Spinal cord (tissue), 10 donors: Measurements from ENCODE around the gene C14orf119. TPM values are rescaled to one million over a fixed set of nuclear protein-coding genes. Genes with fewer than 3 reads are reported as not detected.
A peak's percentile ranks its signal among the peaks of the same experiment; 100 is the strongest.

ENCODE experiments used
- DNase-seq, 6 donors: peaks; one replicate each; pipeline versions ENCODE4 v3.0.0 to v3.0.0-alpha.2; 2013 to 2015; ENCODE audit warnings: low spot score in 6 of 6, low read depth in 4 of 6
- H3K27ac ChIP-seq: one replicate; pipeline ENCODE4 v1.5.1; 2013; ENCODE audit warnings: low read depth, low read length, control low read depth
- H3K27me3 ChIP-seq: one replicate; pipeline ENCODE4 v1.6.1; 2013; ENCODE audit warnings: low read length; ENCODE audit not compliant: control insufficient read depth, insufficient read depth
- H3K36me3 ChIP-seq: one replicate; pipeline ENCODE4 v1.6.1; 2013; ENCODE audit warnings: low read length; ENCODE audit not compliant: control insufficient read depth, insufficient read depth
- H3K4me1 ChIP-seq: one replicate; pipeline ENCODE4 v1.6.1; 2013; ENCODE audit warnings: low read length; ENCODE audit not compliant: control insufficient read depth, insufficient read depth
- H3K4me3 ChIP-seq: one replicate; pipeline ENCODE4 v1.5.1; 2013; ENCODE audit warnings: low read depth, low read length, control low read depth
- H3K9me3 ChIP-seq: one replicate; pipeline ENCODE4 v1.6.1; 2013; ENCODE audit warnings: low read length; ENCODE audit not compliant: control insufficient read depth, insufficient read depth
- WGBS: methylation state at CpG from one replicate; pipeline ENCODE4 v1.1.5; 2013; ENCODE audit warnings: missing lambda C conversion rate; ENCODE audit not compliant: insufficient coverage; 5-methylcytosine and 5-hydroxymethylcytosine counted together
- polyA plus RNA-seq, 2 donors: library from polyadenylated mRNA; unstranded; fragments of 120-200 nt; gene quantifications; one replicate each; pipeline ENCODE4 v1.2.1, GENCODE V29; 2013; ENCODE audit not compliant: insufficient read length in 2 of 2
- total RNA-seq, 2 donors: library from RNA; depleted of rRNA in 1 of 2; stranded (reverse); fragments of 120-200 nt in 1 of 2; fragments of >200 nt in 1 of 2; gene quantifications; one replicate each; pipeline versions ENCODE4 v1.2.3 to v1.2.4, GENCODE V29; 2013 to 2014
- donor health status: healthy.

Gene C14orf119
- total and polyA plus RNA-seq, 4 donors = 35.4 to 57.2 (median 52.9) TPM

GRCh38 chr14:23123419-23123818 lies 28.1 kb downstream of the C14orf119 start:
- peaks cover 12% of the 10 kb centered on the region for H3K4me1 ChIP-seq
- no peak overlapping the region for H3K4me3 ChIP-seq
- no peaks in the 10 kb centered on the region for H3K27me3 ChIP-seq
- WGBS = 43% methylated on average over 8 of the region's 8 CpGs
- H3K9me3 ChIP-seq = no peaks in the 10 kb centered on the region
- H3K36me3 ChIP-seq = peaks cover 4% of the 10 kb centered on the region
- no peak overlapping the region for H3K27ac ChIP-seq
- peak in 2 of 6 donors; percentile 11 to 37 for DNase-seq

- H3K36me3 ChIP-seq = peaks cover 4% of the 10 kb centered on the region
- no peaks in the 10 kb centered on the region for H3K27me3 ChIP-seq
- no peak for DNase-seq
- peaks cover 12% of the 10 kb centered on the region for H3K4me1 ChIP-seq
- no peak overlapping the region for H3K4me3 ChIP-seq
- H3K9me3 ChIP-seq = no peaks in the 10 kb centered on the region
- 91% methylated on average over 10 of the region's 13 CpGs for WGBS
- H3K27ac ChIP-seq = no peak overlapping the region
Observed at GRCh38 chr14:23124337-23124954, 29.1 kb downstream of the C14orf119 start.

- peaks cover 4% of the 10 kb centered on the region for H3K36me3 ChIP-seq
- no peak overlapping the region for H3K27ac ChIP-seq
- H3K4me3 ChIP-seq = no peak overlapping the region
- H3K4me1 ChIP-seq = peaks cover 12% of the 10 kb centered on the region
- no peak for DNase-seq
- H3K27me3 ChIP-seq = no peaks in the 10 kb centered on the region
- H3K9me3 ChIP-seq = no peaks in the 10 kb centered on the region
- 60% methylated on average over 1 of the region's 3 CpGs for WGBS
Observed at GRCh38 chr14:23125011-23125410, 29.7 kb downstream of the C14orf119 start.

GRCh38 chr14:23125933-23126524 lies 30.7 kb downstream of the C14orf119 start:
- peaks cover 4% of the 10 kb centered on the region for H3K36me3 ChIP-seq
- H3K27ac ChIP-seq = no peak overlapping the region
- H3K27me3 ChIP-seq = no peaks in the 10 kb centered on the region
- H3K4me3 ChIP-seq = no peak overlapping the region
- DNase-seq = no peak
- peaks cover 9% of the 10 kb centered on the region for H3K4me1 ChIP-seq
- 67% methylated on average over 7 of the region's 9 CpGs for WGBS
- H3K9me3 ChIP-seq = no peaks in the 10 kb centered on the region

GRCh38 chr14:23126548-23127278 lies 31.4 kb downstream of the C14orf119 start:
- no peaks in the 10 kb centered on the region for H3K27me3 ChIP-seq
- H3K4me1 ChIP-seq = peaks cover 6% of the 10 kb centered on the region
- no peak for DNase-seq
- H3K36me3 ChIP-seq = peaks cover 4% of the 10 kb centered on the region
- no peak overlapping the region for H3K27ac ChIP-seq
- no peak overlapping the region for H3K4me3 ChIP-seq
- 79% methylated on average over 7 of the region's 8 CpGs for WGBS
- H3K9me3 ChIP-seq = no peaks in the 10 kb centered on the region

GRCh38 chr14:23127861-23128260 lies 32.6 kb downstream of the C14orf119 start:
- H3K4me3 ChIP-seq = no peak overlapping the region
- peaks cover 4% of the 10 kb centered on the region for H3K36me3 ChIP-seq
- WGBS = 91% methylated on average over 1 of the region's 3 CpGs
- H3K27ac ChIP-seq = no peak overlapping the region
- no peaks in the 10 kb centered on the region for H3K9me3 ChIP-seq
- no peak for DNase-seq
- no peaks in the 10 kb centered on the region for H3K27me3 ChIP-seq
- H3K4me1 ChIP-seq = peaks cover 6% of the 10 kb centered on the region

- H3K9me3 ChIP-seq = no peaks in the 10 kb centered on the region
- peaks cover 3% of the 10 kb centered on the region for H3K4me1 ChIP-seq
- WGBS = 92% methylated on average over 5 of the region's 7 CpGs
- H3K4me3 ChIP-seq = no peak overlapping the region
- H3K27ac ChIP-seq = no peak overlapping the region
- no peak for DNase-seq
- H3K36me3 ChIP-seq = peaks cover 4% of the 10 kb centered on the region
- no peaks in the 10 kb centered on the region for H3K27me3 ChIP-seq
Observed at GRCh38 chr14:23128969-23129758, 33.9 kb downstream of the C14orf119 start.

GRCh38 chr14:23129759-23130316 lies 34.5 kb downstream of the C14orf119 start:
- DNase-seq = no peak
- Histone ChIP-seq H3K4me3 (no peak overlapping the region), H3K27me3 (no peaks in the 10 kb centered on the region), H3K36me3 (peaks cover 4% of the 10 kb centered on the region), H3K27ac (no peak overlapping the region), H3K4me1 (peaks cover 3% of the 10 kb centered on the region), H3K9me3 (no peaks in the 10 kb centered on the region)
- WGBS = 75% methylated on average over 3 of the region's 7 CpGs

GRCh38 chr14:23130871-23131270 lies 35.6 kb downstream of the C14orf119 start:
- Histone ChIP-seq H3K4me3 (no peak overlapping the region), H3K9me3 (no peaks in the 10 kb centered on the region), H3K4me1 (peaks cover 3% of the 10 kb centered on the region), H3K27ac (no peak overlapping the region), H3K36me3 (peaks cover 4% of the 10 kb centered on the region), H3K27me3 (no peaks in the 10 kb centered on the region)
- DNase-seq = no peak
- WGBS = 88% methylated on average over 1 of the region's 3 CpGs
